Gastrocnemius medialis (tissue), 4 donors: ENCODE results near the gene P4HTM. TPM values are rescaled to one million over a fixed set of nuclear protein-coding genes. Genes with fewer than 3 reads are reported as not detected.
A peak's percentile ranks its signal among the peaks of the same experiment; 100 is the strongest.

ENCODE experiments used
- ATAC-seq, 2 donors: fragments of 150-250 bp; one replicate each; pipeline ENCODE4 v1.9.1; 2016
- DNase-seq, 2 donors: peaks; one replicate each; pipeline ENCODE4 v3.0.0-alpha.2; 2019
- H3K27ac ChIP-seq, 4 donors: fragments of 200-600 bp; sonication (generic); 1 replicate in 1 of 4; 2 replicates in 3 of 4; pipeline ENCODE4 v1.5.1; 2016 to 2018; ENCODE audit warnings: mild to moderate bottlenecking in 2 of 4, moderate library complexity in 1 of 4
- H3K27me3 ChIP-seq, 3 donors: fragments of 200-600 bp; sonication (generic) in 2 of 3; 1 replicate in 1 of 3; 2 replicates in 2 of 3; pipeline versions ENCODE4 v1.5.1 to v1.6.0; 2016 to 2019; ENCODE audit warnings: mild to moderate bottlenecking in 1 of 3, moderate library complexity in 1 of 3
- H3K36me3 ChIP-seq, 2 donors: fragments of 200-600 bp; sonication (generic) in 1 of 2; one replicate each; pipeline ENCODE4 v1.5.1; 2017 to 2018
- H3K4me1 ChIP-seq, 2 donors: fragments of 200-600 bp; sonication (generic) in 1 of 2; one replicate each; pipeline ENCODE4 v1.5.1; 2016 to 2017; ENCODE audit warnings: mild to moderate bottlenecking in 2 of 2
- H3K4me3 ChIP-seq, 4 donors: fragments of 200-600 bp; sonication (generic) in 3 of 4; 1 replicate in 1 of 4; 2 replicates in 3 of 4; pipeline ENCODE4 v1.5.1; 2016 to 2019; ENCODE audit warnings: mild to moderate bottlenecking in 2 of 4
- H3K9me3 ChIP-seq, 3 donors: fragments of 200-600 bp; sonication (generic) in 2 of 3; 1 replicate in 1 of 3; 2 replicates in 2 of 3; pipeline ENCODE4 v1.5.1; 2016 to 2019
- POLR2A ChIP-seq, 2 donors: fragments of 450-650 bp; IDR thresholded peaks; one replicate each; pipeline ENCODE4 v1.6.1; 2017; ENCODE audit warnings: antibody characterized with exemption in 2 of 2, mild to moderate bottlenecking in 2 of 2, moderate library complexity in 2 of 2
- in situ Hi-C, 4 donors: fragments of 200-750 bp; cut with MboI; loops; one replicate each; pipeline versions ENCODE4 v1.15.0 to v1.8.0; 2017; ENCODE audit warnings: low sequenced_read_pairs in 4 of 4
- intact Hi-C: fragments of 100-400 bp; cut with DNase I; formaldehyde crosslinking; loops from one replicate; pipeline ENCODE4 v1.15.1; 2023; ENCODE audit warnings: low total_unique reads
- total RNA-seq, 4 donors: library from RNA; depleted of rRNA; stranded (reverse); fragments of >200 nt; gene quantifications; one replicate each; pipeline versions ENCODE4 v1.1.0 to v1.2.3, GENCODE V29; 2016
- TF ChIP-seq, protein P1 (sequence below), 5 experiments: fragments of 450-650 bp in 3 of 5; fragments of 200-600 bp in 2 of 5; sonication (generic) in 2 of 5; IDR thresholded peaks in 4 of 5; conservative IDR thresholded peaks in 1 of 5; 1 replicate in 4 of 5; 2 replicates in 1 of 5; pipeline ENCODE4 v1.5.1; 2016 to 2019; ENCODE audit warnings: antibody characterized with exemption in 5 of 5, mild to moderate bottlenecking in 3 of 5, moderate library complexity in 3 of 5

The P4HTM gene
- total RNA-seq, 4 donors from 2014 or later = 13.6 to 21.7 (median 20.3) TPM

DNA sequence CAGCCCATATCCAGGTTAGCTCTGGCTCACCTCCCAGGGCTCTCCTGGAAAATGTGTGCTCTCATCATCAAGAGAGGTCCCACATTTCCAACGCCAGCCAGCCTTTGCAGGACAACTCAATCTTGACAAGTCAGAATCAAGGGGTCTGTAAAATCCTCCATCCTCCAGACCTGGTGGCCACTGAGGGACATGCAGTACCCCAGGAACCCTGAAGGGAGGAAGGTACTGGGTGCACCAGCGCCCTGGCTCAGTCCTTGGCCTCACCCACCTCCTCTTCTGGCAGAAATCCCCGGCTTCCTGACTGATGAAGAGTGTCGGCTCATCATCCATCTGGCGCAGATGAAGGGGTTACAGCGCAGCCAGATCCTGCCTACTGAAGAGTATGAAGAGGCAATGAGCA lies 11.1 kb downstream of the P4HTM start:
- TF ChIP-seq, protein P1, sequence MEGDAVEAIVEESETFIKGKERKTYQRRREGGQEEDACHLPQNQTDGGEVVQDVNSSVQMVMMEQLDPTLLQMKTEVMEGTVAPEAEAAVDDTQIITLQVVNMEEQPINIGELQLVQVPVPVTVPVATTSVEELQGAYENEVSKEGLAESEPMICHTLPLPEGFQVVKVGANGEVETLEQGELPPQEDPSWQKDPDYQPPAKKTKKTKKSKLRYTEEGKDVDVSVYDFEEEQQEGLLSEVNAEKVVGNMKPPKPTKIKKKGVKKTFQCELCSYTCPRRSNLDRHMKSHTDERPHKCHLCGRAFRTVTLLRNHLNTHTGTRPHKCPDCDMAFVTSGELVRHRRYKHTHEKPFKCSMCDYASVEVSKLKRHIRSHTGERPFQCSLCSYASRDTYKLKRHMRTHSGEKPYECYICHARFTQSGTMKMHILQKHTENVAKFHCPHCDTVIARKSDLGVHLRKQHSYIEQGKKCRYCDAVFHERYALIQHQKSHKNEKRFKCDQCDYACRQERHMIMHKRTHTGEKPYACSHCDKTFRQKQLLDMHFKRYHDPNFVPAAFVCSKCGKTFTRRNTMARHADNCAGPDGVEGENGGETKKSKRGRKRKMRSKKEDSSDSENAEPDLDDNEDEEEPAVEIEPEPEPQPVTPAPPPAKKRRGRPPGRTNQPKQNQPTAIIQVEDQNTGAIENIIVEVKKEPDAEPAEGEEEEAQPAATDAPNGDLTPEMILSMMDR (IDR thresholded peaks at IDR 0.05 in 4 of 5, conservative IDR thresholded peaks at IDR 0.05 in 1 of 5) = no peak
- TF ChIP-seq POLR2A (IDR thresholded peaks at IDR 0.05) = no peak
- H3K27ac ChIP-seq = no peak overlapping the region
- DNase-seq = no peak
- no peaks in the 10 kb centered on the region for H3K36me3 ChIP-seq
- no peaks in the 10 kb centered on the region for H3K9me3 ChIP-seq
- no peak overlapping the region for H3K4me3 ChIP-seq
- no peak for ATAC-seq
- intact Hi-C loops (no loop called here), in situ Hi-C loops (no loop called here)
- no peaks in the 10 kb centered on the region for H3K27me3 ChIP-seq
- peaks cover 0 to 2% of the 10 kb centered on the region in 2 donors for H3K4me1 ChIP-seq

DNA sequence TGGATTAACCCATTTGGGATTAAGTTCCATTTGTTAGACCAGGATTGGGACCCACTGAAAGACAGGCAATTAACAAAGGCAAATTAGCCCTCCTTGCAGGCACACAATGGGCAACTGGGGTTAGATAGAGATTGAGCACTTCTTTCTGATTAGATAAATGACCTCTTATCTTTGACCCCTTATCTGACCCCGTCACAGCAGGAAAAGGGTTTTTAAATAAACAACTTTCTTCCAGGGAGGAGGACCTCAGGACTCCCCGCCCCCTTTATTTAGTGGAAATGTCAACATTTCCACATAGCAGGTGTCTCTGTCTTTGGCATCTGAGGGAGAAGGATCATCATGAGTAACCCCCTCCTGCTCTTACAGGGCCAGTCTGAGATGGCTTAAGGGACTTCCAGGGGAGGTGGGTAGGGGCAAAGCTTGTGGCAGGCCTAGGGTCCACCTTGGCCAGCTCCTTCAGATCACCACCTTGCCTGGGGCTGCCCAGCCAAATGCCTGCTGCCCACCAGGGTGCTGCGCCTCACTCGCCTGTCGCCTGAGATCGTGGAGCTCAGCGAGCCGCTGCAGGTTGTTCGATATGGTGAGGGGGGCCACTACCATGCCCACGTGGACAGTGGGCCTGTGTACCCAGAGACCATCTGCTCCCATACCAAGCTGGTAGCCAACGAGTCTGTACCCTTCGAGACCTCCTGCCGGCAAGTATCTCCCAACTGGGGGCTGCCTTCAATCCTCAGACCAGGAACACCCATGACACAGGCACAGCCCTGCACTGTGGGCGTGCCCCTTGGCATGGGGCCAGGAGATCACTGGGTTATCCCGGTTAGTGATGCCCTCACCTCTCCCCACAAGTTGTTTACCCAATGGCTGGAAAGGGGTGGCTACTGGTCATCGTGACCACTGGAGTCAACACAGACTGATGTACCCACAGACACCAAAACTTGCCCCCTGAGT lies 14.6 kb downstream of the P4HTM start:
- H3K9me3 ChIP-seq = no peaks in the 10 kb centered on the region
- no peaks in the 10 kb centered on the region for H3K36me3 ChIP-seq
- H3K4me3 ChIP-seq = no peak overlapping the region
- no peaks in the 10 kb centered on the region for H3K27me3 ChIP-seq
- DNase-seq (no peak), ATAC-seq (no peak)
- H3K27ac ChIP-seq = no peak overlapping the region
- in situ Hi-C loops = no loop called here
- intact Hi-C loops = no loop called here
- TF ChIP-seq, protein P1 (IDR thresholded peaks at IDR 0.05 in 4 of 5, conservative IDR thresholded peaks at IDR 0.05 in 1 of 5) = no peak
- TF ChIP-seq POLR2A (IDR thresholded peaks at IDR 0.05) = no peak
- peaks cover 8 to 20% of the 10 kb centered on the region in 2 donors for H3K4me1 ChIP-seq

DNA sequence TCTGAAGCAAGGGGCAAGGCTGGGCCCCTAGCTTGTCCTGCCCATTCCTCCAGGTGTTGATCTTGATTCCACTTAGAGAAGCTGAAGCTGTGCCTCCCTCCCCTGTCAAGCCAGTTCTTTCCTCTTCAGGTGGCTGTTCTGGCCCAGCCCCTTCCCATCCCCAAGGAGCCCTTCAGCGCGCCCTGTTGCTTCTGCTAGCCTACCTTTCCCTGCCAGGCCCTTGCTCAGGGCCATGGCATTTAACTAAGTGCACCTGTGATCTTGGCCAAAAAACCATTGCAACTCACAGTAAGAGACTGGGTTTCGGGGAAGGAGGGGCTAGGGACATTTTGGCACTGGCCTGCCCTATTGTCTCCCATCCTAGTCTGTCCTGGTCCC lies 15.3 kb downstream of the P4HTM start:
- Histone ChIP-seq H3K36me3 (no peaks in the 10 kb centered on the region), H3K9me3 (no peaks in the 10 kb centered on the region), H3K4me1 (peaks cover 8 to 20% of the 10 kb centered on the region in 2 donors), H3K27ac (no peak overlapping the region), H3K27me3 (no peaks in the 10 kb centered on the region), H3K4me3 (no peak overlapping the region)
- TF ChIP-seq, protein P1 (IDR thresholded peaks at IDR 0.05 in 4 of 5, conservative IDR thresholded peaks at IDR 0.05 in 1 of 5) = no peak
- TF ChIP-seq POLR2A (IDR thresholded peaks at IDR 0.05) = no peak
- intact Hi-C loops (no loop called here), in situ Hi-C loops (no loop called here)
- ATAC-seq (no peak), DNase-seq (no peak)

DNA sequence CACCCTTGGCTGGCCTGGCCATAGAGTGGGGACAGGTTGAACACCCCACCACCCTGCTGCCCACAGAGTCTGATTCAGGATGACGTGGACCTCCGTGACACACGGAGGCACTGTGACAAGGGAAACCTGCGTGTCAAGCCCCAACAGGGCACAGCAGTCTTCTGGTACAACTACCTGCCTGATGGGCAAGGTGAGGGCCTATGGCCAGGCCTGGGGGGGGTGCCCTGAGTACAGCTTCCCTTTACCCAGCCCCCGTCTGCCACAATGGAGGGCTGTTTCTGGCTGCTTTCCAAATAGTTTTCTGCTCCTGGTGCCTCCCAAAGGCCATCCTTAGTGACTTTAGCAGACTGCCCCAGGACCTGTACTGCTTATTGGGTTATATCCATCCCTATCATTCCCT lies 16.0 kb downstream of the P4HTM start:
- no peak for ATAC-seq
- no peaks in the 10 kb centered on the region for H3K9me3 ChIP-seq
- DNase-seq = no peak
- H3K4me3 ChIP-seq = peak overlapping the region; percentile 85 to 99 (median 97)
- no peaks in the 10 kb centered on the region for H3K36me3 ChIP-seq
- in situ Hi-C loops = no loop called here
- H3K27ac ChIP-seq = peak overlapping the region; percentile 95 to 100 (median 99)
- H3K27me3 ChIP-seq = no peaks in the 10 kb centered on the region
- H3K4me1 ChIP-seq = peaks cover 8 to 20% of the 10 kb centered on the region in 2 donors
- TF ChIP-seq POLR2A (IDR thresholded peaks at IDR 0.05) = no peak
- TF ChIP-seq, protein P1 (IDR thresholded peaks at IDR 0.05 in 4 of 5, conservative IDR thresholded peaks at IDR 0.05 in 1 of 5) = no peak
- intact Hi-C loops = no loop called here
